Adrenal gland (tissue), 12 donors: Measurements from ENCODE around the gene AFAP1. TPM values are rescaled to one million over a fixed set of nuclear protein-coding genes. Genes with fewer than 3 reads are reported as not detected.

ENCODE experiments used
- DNase-seq, 7 donors: peaks; one replicate each; pipeline ENCODE4 v3.0.0-alpha.2; 2019 to 2020
- H3K27ac ChIP-seq, 5 donors: fragments of 200-600 bp; sonication (generic) in 4 of 5; 1 replicate in 3 of 5; 2 replicates in 2 of 5; pipeline versions ENCODE4 v1.5.1 to v1.8.0; 2016 to 2020; ENCODE audit warnings: mild to moderate bottlenecking in 1 of 5
- H3K27me3 ChIP-seq: fragments of 200-600 bp; 2 replicates; pipeline ENCODE4 v1.8.0; 2021
- H3K36me3 ChIP-seq, 2 donors: fragments of 200-600 bp; replicated peaks in 1 of 2; 1 replicate in 1 of 2; 2 replicates in 1 of 2; pipeline versions ENCODE4 v1.5.1 to v1.8.0; 2018 to 2022
- H3K4me1 ChIP-seq, 2 donors: fragments of 200-600 bp; replicated peaks in 1 of 2; 1 replicate in 1 of 2; 2 replicates in 1 of 2; pipeline versions ENCODE4 v1.5.1 to v1.8.0; 2018 to 2021
- H3K4me3 ChIP-seq, 4 donors: fragments of 200-600 bp; sonication (generic) in 3 of 4; one replicate each; pipeline ENCODE4 v1.5.1; 2016 to 2018
- H3K9me3 ChIP-seq, 3 donors: fragments of 200-600 bp; sonication (generic) in 1 of 3; replicated peaks in 1 of 3; 1 replicate in 2 of 3; 2 replicates in 1 of 3; pipeline versions ENCODE4 v1.5.1 to v1.8.0; 2016 to 2021
- POLR2A ChIP-seq, 2 donors: fragments of 450-650 bp; IDR thresholded peaks; one replicate each; pipeline ENCODE4 v1.6.1; 2017; ENCODE audit warnings: antibody characterized with exemption in 2 of 2, mild to moderate bottlenecking in 2 of 2, moderate library complexity in 1 of 2
- whole genome bisulfite sequencing, 4 donors: extraction: QIAGEN DNeasy Blood & Tissue Kit in 2 of 4; methylation state at CpG; one replicate each; pipeline versions ENCODE4 v1.1.5 to v1.1.7; 2013 to 2017; 5-methylcytosine and 5-hydroxymethylcytosine counted together
- intact Hi-C, 2 donors: fragments of 100-400 bp; cut with DNase I; formaldehyde crosslinking; loops; one replicate each; pipeline versions ENCODE4 v1.14.1 to v1.15.0; 2022 to 2023
- polyA plus RNA-seq, 3 donors: library from polyadenylated mRNA; stranded (reverse); fragments of 200-250 nt in 2 of 3; fragments of 350-450 nt in 1 of 3; fragmentation: Illumina TruSeq in 1 of 3; extraction: RNeasy Lipid Tissue Mini Kit (QIAGEN cat#74804) in 1 of 3; gene quantifications; one replicate each; pipeline ENCODE4 v1.2.3, GENCODE V29; 2013 to 2014
- total RNA-seq, 9 donors: library from RNA; depleted of rRNA in 4 of 9; stranded (reverse); fragments of >200 nt in 4 of 9; fragments of 120-200 nt in 1 of 9; fragmentation: NEBNext Ultra II Directional in 1 of 9; extraction: Animal tissue kit (Norgen Biotek cat#: 25700) in 1 of 9; gene quantifications; one replicate each; pipeline versions ENCODE4 v1.1.0 to v1.2.4, GENCODE V29; 2013 to 2023
- TF ChIP-seq, protein P1 (sequence below), 6 experiments: fragments of 450-650 bp in 4 of 6; fragments of 200-600 bp in 2 of 6; sonication (generic) in 1 of 6; IDR thresholded peaks; 1 replicate in 5 of 6; 2 replicates in 1 of 6; pipeline versions ENCODE4 v1.5.1 to v1.8.0; 2016 to 2021; ENCODE audit warnings: antibody characterized with exemption in 6 of 6, mild to moderate bottlenecking in 2 of 6, moderate library complexity in 1 of 6
- donor health status: healthy with polysubstance abuse.
- donor health status: Bipolar disorder and iron deficiency.
- donor health status: DM: yes; HTN: yes; CAD: no.
- donor health status: DM: no; HTN: no; CAD: no.
- donor health status: DM: no; HTN: no; CAD: no.
- donor health status: DM: yes; HTN: yes; CAD: no.

The AFAP1 gene
- total and polyA plus RNA-seq, 12 donors = 3.3 to 16.1 (median 9.8) TPM

DNA sequence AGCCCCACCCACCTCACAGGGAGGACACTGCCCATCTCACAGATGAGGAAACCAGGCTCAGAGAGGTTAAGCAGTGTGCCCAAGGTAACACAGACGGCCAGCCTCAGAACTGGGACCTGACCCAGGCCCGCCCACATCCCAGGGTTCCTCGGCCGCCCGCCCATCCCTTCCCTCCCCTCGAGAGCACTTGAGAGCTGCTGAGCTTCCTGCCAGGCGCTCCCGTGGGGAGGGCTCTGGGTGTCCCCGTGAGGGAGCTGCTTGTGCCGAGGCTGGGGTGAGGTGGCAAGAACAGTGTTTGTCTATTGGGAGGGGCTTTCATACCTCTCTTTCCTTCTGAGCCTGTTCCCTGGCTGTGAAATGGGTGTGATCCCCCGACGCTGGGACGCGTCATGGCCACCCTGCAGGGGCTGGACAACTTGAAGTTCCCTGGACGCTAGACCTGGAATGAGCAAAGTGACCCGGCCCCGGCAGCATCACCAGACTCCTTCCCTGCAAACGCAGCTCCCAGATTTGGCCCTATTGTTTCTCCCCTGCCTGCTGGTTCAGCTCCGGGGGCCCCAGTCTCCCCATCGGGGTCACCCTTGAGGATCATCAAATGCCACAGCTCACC lies 204.9 kb downstream of the AFAP1 start:
- no peaks in the 10 kb centered on the region for H3K27me3 ChIP-seq
- TF ChIP-seq, protein P1, sequence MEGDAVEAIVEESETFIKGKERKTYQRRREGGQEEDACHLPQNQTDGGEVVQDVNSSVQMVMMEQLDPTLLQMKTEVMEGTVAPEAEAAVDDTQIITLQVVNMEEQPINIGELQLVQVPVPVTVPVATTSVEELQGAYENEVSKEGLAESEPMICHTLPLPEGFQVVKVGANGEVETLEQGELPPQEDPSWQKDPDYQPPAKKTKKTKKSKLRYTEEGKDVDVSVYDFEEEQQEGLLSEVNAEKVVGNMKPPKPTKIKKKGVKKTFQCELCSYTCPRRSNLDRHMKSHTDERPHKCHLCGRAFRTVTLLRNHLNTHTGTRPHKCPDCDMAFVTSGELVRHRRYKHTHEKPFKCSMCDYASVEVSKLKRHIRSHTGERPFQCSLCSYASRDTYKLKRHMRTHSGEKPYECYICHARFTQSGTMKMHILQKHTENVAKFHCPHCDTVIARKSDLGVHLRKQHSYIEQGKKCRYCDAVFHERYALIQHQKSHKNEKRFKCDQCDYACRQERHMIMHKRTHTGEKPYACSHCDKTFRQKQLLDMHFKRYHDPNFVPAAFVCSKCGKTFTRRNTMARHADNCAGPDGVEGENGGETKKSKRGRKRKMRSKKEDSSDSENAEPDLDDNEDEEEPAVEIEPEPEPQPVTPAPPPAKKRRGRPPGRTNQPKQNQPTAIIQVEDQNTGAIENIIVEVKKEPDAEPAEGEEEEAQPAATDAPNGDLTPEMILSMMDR (IDR thresholded peaks at IDR 0.05) = no peak
- intact Hi-C loops = no loop called here
- no peak overlapping the region for H3K4me3 ChIP-seq
- H3K27ac ChIP-seq = no peak overlapping the region
- 67 to 80% (median 74%) methylated on average over 12 to 20 of the region's 20 CpGs for WGBS, 4 donors
- H3K9me3 ChIP-seq = no peaks in the 10 kb centered on the region
- H3K36me3 ChIP-seq = no peaks in the 10 kb centered on the region
- H3K4me1 ChIP-seq = no peaks in the 10 kb centered on the region
- no peak for DNase-seq

DNA sequence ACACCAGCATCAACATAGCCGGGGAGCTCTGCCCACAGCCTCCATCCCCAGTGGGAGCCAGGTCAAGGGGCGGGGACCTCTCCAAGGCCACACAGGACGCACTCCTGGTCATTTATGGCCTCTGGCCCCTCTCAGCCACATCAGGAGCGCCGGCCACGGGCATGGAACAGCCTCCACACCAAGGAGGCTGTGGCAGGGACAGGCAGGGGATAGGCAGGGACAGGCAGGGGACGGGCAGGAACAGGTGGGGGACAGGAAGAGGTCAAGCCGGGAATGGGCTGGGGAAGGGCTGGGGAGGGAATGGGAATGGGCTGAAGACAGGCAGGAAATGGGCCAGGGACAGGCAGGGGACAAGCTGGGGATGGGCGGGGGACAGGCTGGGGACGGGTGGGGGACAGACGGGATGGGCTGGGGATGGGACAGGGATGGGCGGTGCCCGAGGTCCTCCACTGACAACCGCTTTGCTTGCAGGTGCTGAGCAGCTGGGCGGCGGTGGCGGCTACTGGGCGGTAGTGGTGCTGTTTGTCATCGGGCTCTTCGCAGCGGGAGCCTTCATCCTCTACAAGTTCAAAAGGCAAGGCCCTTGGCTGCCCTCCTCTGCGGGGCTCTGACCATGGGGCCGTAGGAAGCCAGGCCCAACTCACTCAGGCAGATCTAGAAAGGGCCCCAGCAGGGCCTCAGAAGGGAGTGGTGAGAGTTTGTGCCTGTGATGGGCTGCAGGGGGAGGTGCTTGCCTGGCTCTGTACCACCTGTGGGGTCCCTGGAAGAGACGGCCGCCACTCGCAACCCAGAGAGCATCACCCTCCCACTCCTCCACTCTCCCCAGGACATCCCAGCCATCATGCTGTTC lies 205.6 kb downstream of the AFAP1 start:
- intact Hi-C loops = no loop called here
- H3K4me3 ChIP-seq = no peak overlapping the region
- TF ChIP-seq, protein P1 (IDR thresholded peaks at IDR 0.05) = no peak
- TF ChIP-seq POLR2A (IDR thresholded peaks at IDR 0.05) = no peak
- H3K36me3 ChIP-seq = no peaks in the 10 kb centered on the region
- 63 to 73% (median 70%) methylated on average over 15 to 26 of the region's 26 CpGs for WGBS, 4 donors
- H3K9me3 ChIP-seq = no peaks in the 10 kb centered on the region
- DNase-seq = no peak
- H3K27me3 ChIP-seq = no peaks in the 10 kb centered on the region
- no peak overlapping the region for H3K27ac ChIP-seq
- no peaks in the 10 kb centered on the region for H3K4me1 ChIP-seq

DNA sequence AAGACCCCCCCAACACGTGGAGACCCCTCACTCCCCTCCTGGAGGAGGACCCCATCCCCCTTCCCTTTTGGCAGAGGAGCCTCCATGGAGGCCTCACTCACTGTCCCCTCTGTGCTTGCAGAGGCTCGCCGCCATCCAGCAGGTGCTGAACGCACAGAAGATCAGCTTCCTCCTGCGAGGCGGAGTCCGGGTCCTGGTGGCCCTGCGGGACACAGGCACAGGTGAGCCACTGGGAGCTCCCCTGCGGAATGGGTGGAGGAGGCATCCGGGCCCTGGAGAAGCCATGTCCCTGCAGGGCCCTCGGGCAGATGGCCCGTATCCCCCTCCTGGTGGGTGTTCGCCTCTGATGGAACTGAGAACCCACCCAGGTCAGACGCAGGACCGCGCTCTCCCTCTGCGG lies 206.5 kb downstream of the AFAP1 start:
- DNase-seq = no peak
- intact Hi-C loops = no loop called here
- no peaks in the 10 kb centered on the region for H3K27me3 ChIP-seq
- no peaks in the 10 kb centered on the region for H3K4me1 ChIP-seq
- 83 to 100% (median 86%) methylated on average over 1 to 17 of the region's 17 CpGs for WGBS, 4 donors
- no peak for TF ChIP-seq POLR2A (IDR thresholded peaks at IDR 0.05)
- TF ChIP-seq, protein P1 (IDR thresholded peaks at IDR 0.05) = no peak
- no peaks in the 10 kb centered on the region for H3K9me3 ChIP-seq
- H3K4me3 ChIP-seq = no peak overlapping the region
- H3K27ac ChIP-seq = no peak overlapping the region
- no peaks in the 10 kb centered on the region for H3K36me3 ChIP-seq

DNA sequence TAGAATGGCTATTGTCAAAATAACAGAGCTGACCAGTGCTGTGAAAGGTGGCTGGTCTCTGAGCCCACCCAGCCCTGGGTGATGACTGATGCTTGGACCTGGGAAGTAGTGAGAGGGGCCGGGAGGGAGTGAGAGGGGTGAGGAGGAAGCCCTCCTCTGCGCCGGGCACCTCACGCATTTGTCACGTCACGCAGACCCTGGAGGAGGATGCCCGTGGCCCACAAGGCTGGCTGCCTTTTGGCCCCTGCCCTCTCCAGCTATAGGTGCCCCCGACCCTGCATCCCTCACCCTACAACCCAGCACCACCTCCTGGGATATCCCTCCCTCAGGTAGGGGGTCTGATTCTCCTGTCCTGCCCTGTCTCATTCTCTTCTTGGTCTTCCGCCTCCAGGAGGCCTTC lies 207.4 kb downstream of the AFAP1 start:
- Histone ChIP-seq H3K4me3 (no peak overlapping the region), H3K27ac (no peak overlapping the region), H3K36me3 (no peaks in the 10 kb centered on the region), H3K27me3 (no peaks in the 10 kb centered on the region), H3K9me3 (no peaks in the 10 kb centered on the region), H3K4me1 (no peaks in the 10 kb centered on the region)
- no peak for TF ChIP-seq POLR2A (IDR thresholded peaks at IDR 0.05)
- TF ChIP-seq, protein P1 (IDR thresholded peaks at IDR 0.05) = no peak
- WGBS, 4 donors = 65 to 93% (median 88%) methylated on average over 2 to 9 of the region's 9 CpGs
- no peak for DNase-seq
- intact Hi-C loops = no loop called here
